GDM1 (cell line): ENCODE results near the gene TF.

ENCODE experiments used
- DNase-seq: peaks from one replicate; lab custom pipeline; 2025; lab: John Stamatoyannopoulos, UW

TF gene

GRCh38 chr3:133747907-133748639 is 1.9 kb downstream of the TF start:
- DNase-seq: no peak

- no peak for DNase-seq
Observed at GRCh38 chr3:133749427-133750258, 3.5 kb downstream of the TF start.

DNA sequence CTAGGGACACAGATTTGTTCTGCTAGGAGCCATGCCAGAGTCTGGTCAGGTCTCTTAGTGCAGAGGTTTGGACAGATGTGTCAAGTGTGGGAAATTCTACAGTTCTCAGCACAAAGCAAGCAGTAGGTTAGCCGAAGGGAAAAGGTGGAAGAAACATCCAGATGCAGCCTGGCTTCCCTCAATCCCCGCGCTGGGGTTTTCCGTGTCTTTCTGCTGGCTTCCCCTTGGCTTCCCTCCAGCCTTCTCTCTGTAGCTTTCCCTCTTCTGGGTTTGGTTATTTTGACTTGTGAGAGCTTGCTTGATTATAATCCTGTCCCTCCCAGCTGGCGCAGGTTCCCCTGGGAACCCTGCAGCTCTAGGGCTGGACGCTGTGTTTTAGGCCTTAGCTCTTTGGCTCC is 4.1 kb downstream of the TF start:
- DNase-seq: no peak

GRCh38 chr3:133753107-133753778 is 7.0 kb downstream of the TF start:
- DNase-seq: no peak

- no peak for DNase-seq
Observed at GRCh38 chr3:133753779-133754164, 7.6 kb downstream of the TF start.

DNA sequence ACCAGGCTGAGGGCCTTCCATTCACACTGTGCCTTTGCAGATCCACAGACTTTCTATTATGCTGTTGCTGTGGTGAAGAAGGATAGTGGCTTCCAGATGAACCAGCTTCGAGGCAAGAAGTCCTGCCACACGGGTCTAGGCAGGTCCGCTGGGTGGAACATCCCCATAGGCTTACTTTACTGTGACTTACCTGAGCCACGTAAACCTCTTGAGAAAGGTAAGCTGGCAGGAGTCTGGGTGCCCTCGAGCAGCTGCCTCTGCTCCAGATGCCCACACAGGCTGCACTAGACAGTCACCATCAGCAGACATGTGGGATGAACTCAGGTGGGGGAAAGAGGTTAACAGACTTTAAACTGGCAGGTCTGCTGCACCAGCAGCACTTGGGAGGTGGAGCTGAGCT is 8.3 kb downstream of the TF start:
- DNase-seq: no peak

GRCh38 chr3:133754973-133755828 is 9.0 kb downstream of the TF start:
- DNase-seq: no peak

DNA sequence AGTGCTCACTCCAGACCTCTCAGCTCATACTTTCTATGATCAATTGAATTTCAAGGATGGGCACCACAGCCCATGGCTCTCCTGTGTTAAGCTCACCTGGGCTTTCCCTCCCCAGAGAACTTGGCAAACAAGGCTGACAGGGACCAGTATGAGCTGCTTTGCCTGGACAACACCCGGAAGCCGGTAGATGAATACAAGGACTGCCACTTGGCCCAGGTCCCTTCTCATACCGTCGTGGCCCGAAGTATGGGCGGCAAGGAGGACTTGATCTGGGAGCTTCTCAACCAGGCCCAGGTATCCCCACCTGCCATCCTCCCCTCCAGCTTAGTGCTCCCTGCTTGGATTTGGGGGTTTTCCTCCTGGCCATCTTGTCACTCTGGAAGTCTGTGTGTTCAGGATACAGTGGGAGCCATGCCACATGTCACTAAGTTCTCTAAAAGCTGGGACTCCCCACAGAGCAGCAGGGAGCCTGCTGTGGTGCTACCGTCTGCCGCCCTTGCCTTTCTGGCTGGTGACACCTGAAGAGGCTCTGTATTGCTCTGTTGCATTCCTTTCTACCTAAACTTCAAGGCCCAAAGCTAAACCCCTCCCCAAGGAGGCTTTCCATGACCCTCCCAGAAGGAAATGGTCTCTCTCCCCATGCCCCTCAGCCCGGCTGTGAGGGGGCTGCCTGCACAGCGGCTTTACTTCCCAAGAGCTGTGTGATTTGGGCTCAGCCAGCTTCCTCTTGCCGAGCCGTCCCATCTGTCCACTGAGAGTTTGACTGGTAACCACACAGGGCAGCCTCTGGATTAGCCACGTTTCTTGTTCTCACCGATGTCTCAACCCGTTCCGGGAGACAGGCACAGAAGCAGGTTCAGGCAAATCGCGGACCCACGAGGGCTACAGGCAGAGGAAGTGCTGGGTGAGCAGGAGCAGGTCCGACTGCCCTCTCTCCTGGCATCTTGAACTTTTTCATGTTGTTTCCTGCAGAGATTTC is 10.8 kb downstream of the TF start:
- DNase-seq: no peak

DNA sequence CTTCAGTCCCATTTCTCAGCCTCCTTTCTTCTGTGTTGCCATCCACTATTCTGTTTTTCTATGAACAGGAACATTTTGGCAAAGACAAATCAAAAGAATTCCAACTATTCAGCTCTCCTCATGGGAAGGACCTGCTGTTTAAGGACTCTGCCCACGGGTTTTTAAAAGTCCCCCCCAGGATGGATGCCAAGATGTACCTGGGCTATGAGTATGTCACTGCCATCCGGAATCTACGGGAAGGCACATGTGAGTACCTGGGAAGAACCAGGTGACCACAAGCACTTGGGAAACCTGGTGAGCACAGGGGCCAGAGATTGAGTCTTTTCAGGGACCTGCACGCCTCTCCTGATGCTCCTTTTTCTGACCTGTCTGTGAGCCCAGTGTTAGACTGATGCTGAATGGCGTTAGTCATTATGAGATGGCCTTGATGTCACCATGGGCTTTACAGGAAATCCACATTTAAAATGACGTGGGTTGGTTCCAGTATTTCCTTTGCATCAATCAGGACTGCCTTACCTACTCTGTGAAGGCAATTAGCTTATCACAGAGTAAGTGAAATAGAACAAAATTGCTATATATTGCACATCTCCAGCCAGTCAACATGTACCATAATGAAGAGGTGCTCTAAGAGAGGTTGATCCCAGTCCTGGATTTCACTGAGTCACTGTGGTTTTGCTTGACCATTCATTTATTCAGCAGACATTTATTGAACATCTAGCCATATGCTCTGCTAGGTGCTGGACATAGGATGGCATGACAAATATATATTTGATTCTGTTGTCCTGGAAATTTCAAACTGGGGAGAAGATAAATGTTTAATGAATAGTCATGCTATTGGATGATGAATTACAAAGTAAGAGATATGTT is 11.7 kb downstream of the TF start:
- DNase-seq: no peak

DNA sequence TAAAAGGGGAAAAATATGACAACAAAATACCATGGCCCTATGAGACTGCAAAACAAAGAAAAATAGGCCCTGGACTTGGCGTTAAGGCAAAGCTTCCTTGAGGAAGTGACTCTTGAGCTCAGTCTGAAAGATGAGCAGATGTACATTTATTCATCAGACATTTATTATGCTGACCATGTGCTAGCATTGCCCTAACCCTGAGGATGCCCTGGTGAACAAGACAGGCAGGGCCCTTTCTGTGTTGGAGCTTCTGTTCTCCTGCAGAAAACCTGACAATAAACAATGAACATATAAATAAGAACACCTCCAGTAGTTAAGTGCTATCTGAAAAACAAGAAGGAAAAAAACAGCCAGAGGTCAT is 12.4 kb downstream of the TF start:
- no peak for DNase-seq

DNA sequence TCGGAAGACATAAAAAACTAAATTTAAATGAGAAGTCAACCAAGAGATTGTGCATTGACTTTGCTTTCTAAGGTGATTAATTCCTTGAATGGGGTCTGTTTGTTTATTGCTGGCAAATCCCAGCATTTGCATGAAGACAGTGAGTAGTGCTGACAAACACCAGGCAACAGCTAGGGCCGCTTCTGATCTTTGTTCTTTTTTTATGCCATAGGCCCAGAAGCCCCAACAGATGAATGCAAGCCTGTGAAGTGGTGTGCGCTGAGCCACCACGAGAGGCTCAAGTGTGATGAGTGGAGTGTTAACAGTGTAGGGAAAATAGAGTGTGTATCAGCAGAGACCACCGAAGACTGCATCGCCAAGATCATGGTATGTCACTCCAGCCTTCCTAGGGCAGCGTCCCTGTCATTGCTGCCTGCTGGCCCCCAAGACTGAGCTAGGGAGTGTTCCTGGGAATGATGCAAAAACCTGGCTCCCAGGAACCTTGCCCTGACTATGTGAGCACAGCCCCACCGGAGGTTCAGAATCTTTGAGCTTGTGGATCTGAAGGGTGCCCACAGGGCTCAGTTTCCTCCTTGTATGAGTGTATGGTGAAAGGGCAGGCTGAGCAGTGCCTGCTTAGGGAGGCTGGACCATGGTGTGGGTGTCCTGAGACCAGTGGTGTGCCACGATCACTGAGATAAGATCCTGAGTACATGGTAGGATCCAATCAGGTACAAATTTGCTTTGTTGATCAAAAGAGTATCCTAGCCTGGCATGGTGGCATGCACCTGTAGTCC is 13.0 kb downstream of the TF start:
- no peak for DNase-seq

DNA sequence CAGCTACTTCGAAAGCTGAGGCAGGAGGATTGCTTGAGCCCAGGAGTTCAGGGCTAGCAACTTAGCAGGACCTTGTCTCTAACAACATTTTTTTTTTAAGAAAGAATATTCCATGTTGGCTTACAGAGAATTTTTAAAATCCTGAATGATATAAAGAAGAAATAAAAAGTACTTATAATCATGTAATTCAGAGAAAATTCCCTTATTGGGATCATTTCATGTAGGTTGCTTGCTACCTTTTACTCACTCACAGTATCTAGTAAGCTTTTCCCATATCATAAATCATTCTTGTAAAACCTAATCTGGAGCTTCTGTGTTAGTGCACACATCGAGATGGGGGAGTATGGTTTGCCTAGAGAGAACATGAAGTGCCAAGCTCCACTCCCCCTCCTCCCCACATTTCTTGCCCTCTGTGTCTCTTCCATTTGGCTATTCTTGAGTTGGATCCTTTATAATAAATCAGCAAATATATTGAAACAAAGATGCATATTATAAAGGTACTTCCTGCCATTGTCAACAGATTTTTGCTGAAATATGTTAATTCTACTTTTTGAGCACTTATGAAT is 13.6 kb downstream of the TF start:
- DNase-seq: no peak

GRCh38 chr3:133760916-133761315 is 14.7 kb downstream of the TF start:
- no peak for DNase-seq

- DNase-seq: no peak
Observed at GRCh38 chr3:133761605-133762484, 15.7 kb downstream of the TF start.

GRCh38 chr3:133762539-133762938 is 16.3 kb downstream of the TF start:
- DNase-seq: no peak

GRCh38 chr3:133763797-133764683 is 17.8 kb downstream of the TF start:
- no peak for DNase-seq

DNA sequence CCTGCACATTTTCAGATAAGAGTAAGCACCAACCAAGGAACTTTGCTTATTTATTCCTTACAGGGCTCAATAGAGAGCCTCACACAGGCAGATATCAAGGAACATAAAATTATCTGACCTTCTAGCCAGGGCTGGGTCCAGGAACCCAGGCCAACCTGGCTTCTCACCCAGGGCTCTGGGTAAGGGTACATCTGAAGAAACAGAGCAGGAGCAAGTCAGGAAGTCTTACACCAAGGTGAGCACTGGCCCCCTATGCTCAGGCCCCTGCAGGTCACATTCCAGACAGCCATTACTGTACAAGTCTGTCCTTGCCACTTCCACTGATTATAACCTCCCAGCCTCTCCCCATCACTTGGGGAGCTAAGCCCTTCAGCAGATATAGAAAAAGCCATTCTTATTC is 19.1 kb downstream of the TF start:
- no peak for DNase-seq
